Measurements from ENCODE around the gene TMEM179. TPM values are rescaled to one million over a fixed set of nuclear protein-coding genes. Genes with fewer than 3 reads are reported as not detected.

Gene TMEM179
- total RNA-seq, 3 donors from 2014 or later (not counting 1 experiment from before 2014, with no cell fraction given) = not detected

- Mint-ChIP-seq H3K27ac (no peak overlapping the region), H3K36me3 (no peaks in the 10 kb centered on the region), H3K27me3 (ENCODE audit: low read depth in 2 of 2) (peaks cover 0 to 2% of the 10 kb centered on the region in 2 donors), H3K4me1 (no peaks in the 10 kb centered on the region), H3K4me3 (no peak overlapping the region), H3K9me3 (no peaks in the 10 kb centered on the region)
- DNase-seq (no peak), ATAC-seq (no peak)
- no peaks in the 10 kb centered on the region for H3K4me1 ChIP-seq (ENCODE audit: control insufficient read depth, insufficient read depth, low read length)
- H3K36me3 ChIP-seq (ENCODE audit: control insufficient read depth, insufficient read depth, low read length) = no peaks in the 10 kb centered on the region
- H3K27ac ChIP-seq (ENCODE audit: low read length) = no peak overlapping the region
- TF ChIP-seq, protein P1, sequence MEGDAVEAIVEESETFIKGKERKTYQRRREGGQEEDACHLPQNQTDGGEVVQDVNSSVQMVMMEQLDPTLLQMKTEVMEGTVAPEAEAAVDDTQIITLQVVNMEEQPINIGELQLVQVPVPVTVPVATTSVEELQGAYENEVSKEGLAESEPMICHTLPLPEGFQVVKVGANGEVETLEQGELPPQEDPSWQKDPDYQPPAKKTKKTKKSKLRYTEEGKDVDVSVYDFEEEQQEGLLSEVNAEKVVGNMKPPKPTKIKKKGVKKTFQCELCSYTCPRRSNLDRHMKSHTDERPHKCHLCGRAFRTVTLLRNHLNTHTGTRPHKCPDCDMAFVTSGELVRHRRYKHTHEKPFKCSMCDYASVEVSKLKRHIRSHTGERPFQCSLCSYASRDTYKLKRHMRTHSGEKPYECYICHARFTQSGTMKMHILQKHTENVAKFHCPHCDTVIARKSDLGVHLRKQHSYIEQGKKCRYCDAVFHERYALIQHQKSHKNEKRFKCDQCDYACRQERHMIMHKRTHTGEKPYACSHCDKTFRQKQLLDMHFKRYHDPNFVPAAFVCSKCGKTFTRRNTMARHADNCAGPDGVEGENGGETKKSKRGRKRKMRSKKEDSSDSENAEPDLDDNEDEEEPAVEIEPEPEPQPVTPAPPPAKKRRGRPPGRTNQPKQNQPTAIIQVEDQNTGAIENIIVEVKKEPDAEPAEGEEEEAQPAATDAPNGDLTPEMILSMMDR (IDR thresholded peaks at IDR 0.05) = no peak
- intact Hi-C loops (cut with micrococcal nuclease) = no loop called here
- no peak overlapping the region for H3K4me3 ChIP-seq (ENCODE audit: low read length)
- WGBS (ENCODE audit: insufficient coverage) = 77% methylated on average over 18 of the region's 18 CpGs
- H3K27me3 ChIP-seq (ENCODE audit: control insufficient read depth, insufficient read depth, low read length) = no peaks in the 10 kb centered on the region
- no peaks in the 10 kb centered on the region for H3K9me3 ChIP-seq (ENCODE audit: control insufficient read depth, insufficient read depth, low read length)
Observed at GRCh38 chr14:104593241-104593701, 11.3 kb downstream of the TMEM179 start.

DNA sequence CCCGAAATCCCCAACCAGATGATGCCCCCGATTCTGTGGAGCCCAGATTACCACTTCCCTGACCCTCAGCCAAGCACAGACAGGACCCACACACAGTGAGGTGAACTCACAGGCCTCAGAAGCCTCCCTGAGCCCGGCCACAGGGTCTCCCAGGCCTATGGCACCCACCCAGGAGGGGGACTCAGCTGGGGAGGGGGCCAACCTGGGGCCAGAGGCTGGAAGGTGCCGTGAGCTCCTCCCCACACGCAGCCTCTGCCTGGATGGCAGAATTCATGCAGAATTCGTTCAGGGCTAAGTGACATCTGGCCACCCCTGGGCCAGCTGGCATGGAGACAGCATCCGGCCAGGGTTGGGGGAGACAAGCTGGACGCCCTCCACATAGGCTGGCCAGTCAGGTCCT is 11.8 kb downstream of the TMEM179 start:
- Mint-ChIP-seq H3K27ac (no peak overlapping the region), H3K9me3 (no peaks in the 10 kb centered on the region), H3K36me3 (no peaks in the 10 kb centered on the region), H3K27me3 (ENCODE audit: low read depth in 2 of 2) (peaks cover 0 to 2% of the 10 kb centered on the region in 2 donors), H3K4me1 (no peaks in the 10 kb centered on the region), H3K4me3 (no peak overlapping the region)
- H3K4me1 ChIP-seq (ENCODE audit: control insufficient read depth, insufficient read depth, low read length) = no peaks in the 10 kb centered on the region
- no peak overlapping the region for H3K4me3 ChIP-seq (ENCODE audit: low read length)
- DNase-seq = no peak
- H3K9me3 ChIP-seq (ENCODE audit: control insufficient read depth, insufficient read depth, low read length) = no peaks in the 10 kb centered on the region
- no peak for ATAC-seq
- 70% methylated on average over 8 of the region's 8 CpGs for WGBS (ENCODE audit: insufficient coverage)
- no peaks in the 10 kb centered on the region for H3K27me3 ChIP-seq (ENCODE audit: control insufficient read depth, insufficient read depth, low read length)
- TF ChIP-seq, protein P1 (IDR thresholded peaks at IDR 0.05) = no peak
- no peak overlapping the region for H3K27ac ChIP-seq (ENCODE audit: low read length)
- intact Hi-C loops (cut with micrococcal nuclease) = no loop called here
- H3K36me3 ChIP-seq (ENCODE audit: control insufficient read depth, insufficient read depth, low read length) = no peaks in the 10 kb centered on the region

DNA sequence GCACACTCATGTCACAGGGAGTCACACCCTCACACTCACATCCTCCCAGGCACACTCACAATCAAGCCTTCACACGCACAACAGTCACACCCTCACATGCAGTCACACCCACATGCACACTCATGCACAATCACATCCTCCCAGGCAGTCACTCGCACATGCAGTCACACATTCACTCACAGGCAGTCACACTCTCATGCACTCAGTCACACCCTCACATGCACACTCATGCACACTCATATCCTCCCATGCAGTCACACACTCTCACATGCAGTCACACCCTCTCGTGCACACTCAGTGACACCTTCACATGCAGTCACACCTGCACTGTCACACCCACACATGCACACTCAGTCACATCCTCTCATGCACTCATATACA is 12.3 kb downstream of the TMEM179 start:
- 62% methylated on average over 3 of the region's 3 CpGs for WGBS (ENCODE audit: insufficient coverage)
- no peaks in the 10 kb centered on the region for H3K36me3 Mint-ChIP-seq
- no peak overlapping the region for H3K27ac Mint-ChIP-seq
- no peaks in the 10 kb centered on the region for H3K9me3 Mint-ChIP-seq
- Histone ChIP-seq H3K27me3 (ENCODE audit: control insufficient read depth, insufficient read depth, low read length) (no peaks in the 10 kb centered on the region), H3K36me3 (ENCODE audit: control insufficient read depth, insufficient read depth, low read length) (no peaks in the 10 kb centered on the region), H3K27ac (ENCODE audit: low read length) (no peak overlapping the region), H3K9me3 (ENCODE audit: control insufficient read depth, insufficient read depth, low read length) (no peaks in the 10 kb centered on the region), H3K4me3 (ENCODE audit: low read length) (no peak overlapping the region), H3K4me1 (ENCODE audit: control insufficient read depth, insufficient read depth, low read length) (no peaks in the 10 kb centered on the region)
- H3K27me3 Mint-ChIP-seq (ENCODE audit: low read depth in 2 of 2) = peaks cover 0 to 2% of the 10 kb centered on the region in 2 donors
- no peak overlapping the region for H3K4me3 Mint-ChIP-seq
- ATAC-seq = no peak
- no peaks in the 10 kb centered on the region for H3K4me1 Mint-ChIP-seq
- TF ChIP-seq, protein P1 (IDR thresholded peaks at IDR 0.05) = no peak
- intact Hi-C loops (cut with micrococcal nuclease) = no loop called here
- DNase-seq = no peak

Measured in natural killer cell (primary cell).